Liver (tissue), 3 donors: ENCODE measurements around the gene FARSA.

Experiments used
- CTCF ChIP-seq: fragments of 150-350 bp; IDR thresholded peaks from 2 replicates; pipeline ENCODE4 v1.5.1; 2017; ENCODE audit warnings: improper control_type of control experiment, low read depth, low read length; ENCODE audit not compliant: missing input control
- MAX ChIP-seq: IDR thresholded peaks from 2 replicates; pipeline ENCODE4 v1.6.1; 2016; ENCODE audit warnings: antibody characterized with exemption
- REST ChIP-seq: IDR thresholded peaks from 2 replicates; pipeline ENCODE4 v1.6.1; 2016; ENCODE audit warnings: antibody characterized with exemption, mild to moderate bottlenecking
- SP1 ChIP-seq: IDR thresholded peaks from 2 replicates; pipeline ENCODE4 v1.6.1; 2018; ENCODE audit warnings: antibody characterized with exemption, mild to moderate bottlenecking
- donor health status: healthy.
- donor health status: healthy.

GRCh38 chr19:12953799-12954611 is 20.5 kb upstream of the FARSA start:
- no peak for TF ChIP-seq CTCF
- no peak for TF ChIP-seq REST
- TF ChIP-seq MAX = no peak
- no peak for TF ChIP-seq SP1
